Uterus (tissue), 4 donors: Measurements from ENCODE around the gene AMH. TPM values are rescaled to one million over a fixed set of nuclear protein-coding genes. Genes with fewer than 3 reads are reported as not detected.

Experiments used
- DNase-seq, 2 donors: peaks; one replicate each; pipeline ENCODE4 v3.0.0-alpha.2; 2019 to 2020
- H3K27ac ChIP-seq, 2 donors: fragments of 200-600 bp; sonication (generic); 1 replicate in 1 of 2; 2 replicates in 1 of 2; pipeline ENCODE4 v1.5.1; 2016 to 2018
- H3K27me3 ChIP-seq, 2 donors: fragments of 200-600 bp; sonication (generic); one replicate each; pipeline ENCODE4 v1.5.1; 2018 to 2019; ENCODE audit warnings: control low read depth in 1 of 2
- H3K36me3 ChIP-seq, 2 donors: fragments of 200-600 bp; sonication (generic); one replicate each; pipeline ENCODE4 v1.5.1; 2019; ENCODE audit warnings: control low read depth in 1 of 2
- H3K4me1 ChIP-seq, 2 donors: fragments of 200-600 bp; sonication (generic); one replicate each; pipeline ENCODE4 v1.5.1; 2018 to 2019; ENCODE audit warnings: control low read depth in 1 of 2
- H3K4me3 ChIP-seq, 2 donors: fragments of 200-600 bp; sonication (generic); 1 replicate in 1 of 2; 2 replicates in 1 of 2; pipeline ENCODE4 v1.5.1; 2018 to 2019; ENCODE audit warnings: mild to moderate bottlenecking in 1 of 2
- H3K9me3 ChIP-seq, 2 donors: fragments of 200-600 bp; sonication (generic); one replicate each; pipeline ENCODE4 v1.5.1; 2019; ENCODE audit warnings: control low read depth in 1 of 2
- CTCF ChIP-seq, 4 experiments: fragments of 200-600 bp in 2 of 4; fragments of 450-650 bp in 2 of 4; sonication (generic) in 2 of 4; IDR thresholded peaks; one replicate each; pipeline ENCODE4 v1.5.1; 2016 to 2019; ENCODE audit warnings: antibody characterized with exemption in 4 of 4, mild to moderate bottlenecking in 2 of 4, moderate library complexity in 1 of 4
- POLR2A ChIP-seq, 2 donors: fragments of 450-650 bp; IDR thresholded peaks; one replicate each; pipeline ENCODE4 v1.6.1; 2016; ENCODE audit warnings: antibody characterized with exemption in 2 of 2, mild to moderate bottlenecking in 1 of 2, moderate library complexity in 1 of 2
- intact Hi-C: fragments of 100-400 bp; cut with DNase I; formaldehyde crosslinking; loops from one replicate; pipeline ENCODE4 v1.15.1; 2023; ENCODE audit warnings: low total_unique reads
- total RNA-seq, 4 donors: library from RNA; depleted of rRNA in 3 of 4; stranded (reverse); fragments of >200 nt in 3 of 4; gene quantifications; one replicate each; pipeline versions ENCODE4 v1.1.0 to v1.2.4, GENCODE V29; 2014 to 2023
- donor health status: DM: yes; HTN: yes; CAD: no.

The AMH gene
- total RNA-seq, 4 donors from 2014 or later, result 0.35 to 3.5 TPM; not detected in 2

DNA sequence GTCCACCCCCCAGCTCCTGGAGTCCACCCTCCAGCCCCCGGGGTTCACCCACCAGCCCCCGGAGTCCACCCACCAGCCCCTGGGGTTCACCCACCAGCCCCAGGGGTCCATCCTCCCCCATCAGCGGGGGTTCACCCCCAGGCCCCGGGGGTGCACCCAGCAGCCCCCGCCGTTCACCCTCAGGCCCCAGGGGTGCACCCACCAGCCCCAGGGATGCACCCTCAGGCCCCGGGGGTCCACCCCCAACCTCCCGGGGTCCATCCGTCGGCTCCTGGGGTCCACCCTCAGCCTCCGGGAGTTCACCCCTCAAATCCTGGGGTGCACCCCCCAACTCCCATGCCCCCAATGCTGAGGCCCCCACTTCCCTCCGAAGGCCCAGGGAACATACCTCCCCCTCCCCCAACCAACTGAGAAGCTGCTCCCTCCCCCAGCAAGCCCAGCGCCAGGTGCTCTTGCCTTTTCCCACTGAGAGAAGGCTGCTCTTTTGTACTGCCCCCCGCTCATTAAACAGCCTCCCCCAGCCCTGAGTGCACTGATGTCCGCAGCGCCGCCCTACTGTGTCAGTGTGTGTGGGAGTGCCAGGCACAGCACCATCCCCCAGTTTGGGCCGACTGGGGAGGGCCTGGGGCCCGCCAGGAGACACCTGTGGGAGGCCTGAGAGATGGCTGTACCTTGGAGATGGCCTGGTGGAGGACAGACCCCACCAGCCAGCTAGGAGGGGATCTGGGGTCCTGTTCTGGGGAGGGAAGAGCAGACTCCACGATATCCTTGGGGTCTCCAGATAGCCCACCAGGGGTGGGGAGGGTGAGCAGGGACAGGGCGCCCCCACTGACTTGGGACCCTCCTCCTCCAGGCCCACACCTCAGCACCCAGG, 750 bp upstream of the AMH start:
- Histone ChIP-seq H3K4me3 (no peak overlapping the region), H3K9me3 (no peaks in the 10 kb centered on the region), H3K27me3 (peaks cover 0 to 25% of the 10 kb centered on the region in 2 donors), H3K4me1 (peaks cover 0 to 27% of the 10 kb centered on the region in 2 donors), H3K36me3 (no peaks in the 10 kb centered on the region), H3K27ac (no peak overlapping the region)
- TF ChIP-seq CTCF (IDR thresholded peaks at IDR 0.05) (no peak), POLR2A (IDR thresholded peaks at IDR 0.05) (no peak)
- intact Hi-C loops, result no loop called here
- DNase-seq, result no peak

DNA sequence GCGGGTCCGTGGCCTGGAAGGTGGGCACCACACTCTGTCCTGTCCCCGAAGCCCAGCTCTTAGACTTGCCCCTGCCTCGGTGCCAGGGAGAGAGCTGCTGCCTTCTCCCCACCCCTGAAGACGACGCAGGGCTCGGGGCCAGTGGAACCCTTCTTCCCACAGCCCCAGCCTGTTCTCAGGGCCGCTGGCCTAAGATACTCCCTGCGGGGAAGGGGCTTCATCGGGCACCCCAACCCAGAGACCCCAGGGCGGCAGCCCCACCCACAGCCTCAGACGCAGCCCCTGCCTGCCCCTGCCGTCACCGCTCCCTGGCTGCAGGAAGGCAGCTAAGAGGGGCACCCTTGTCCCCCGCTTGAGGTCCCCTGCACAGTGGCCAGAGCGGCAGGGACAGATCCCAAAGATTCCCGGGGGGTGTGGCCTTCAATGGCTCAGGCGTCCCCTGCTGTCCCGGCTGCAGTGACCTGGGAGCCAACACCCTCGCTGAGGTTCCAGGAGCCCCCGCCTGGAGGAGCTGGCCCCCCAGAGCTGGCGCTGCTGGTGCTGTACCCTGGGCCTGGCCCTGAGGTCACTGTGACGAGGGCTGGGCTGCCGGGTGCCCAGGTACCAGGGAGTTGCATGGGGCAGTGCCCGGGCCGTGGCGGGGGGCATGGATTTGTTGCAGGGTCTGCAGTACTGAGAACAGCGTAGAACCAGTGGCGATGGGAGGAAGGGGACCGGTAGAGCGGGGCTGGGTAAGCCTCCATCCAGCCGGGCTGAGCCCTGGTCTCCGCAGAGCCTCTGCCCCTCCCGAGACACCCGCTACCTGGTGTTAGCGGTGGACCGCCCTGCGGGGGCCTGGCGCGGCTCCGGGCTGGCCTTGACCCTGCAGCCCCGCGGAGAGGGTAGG, 1.0 kb downstream of the AMH start:
- Histone ChIP-seq H3K27ac (no peak overlapping the region), H3K36me3 (no peaks in the 10 kb centered on the region), H3K27me3 (peaks cover 0 to 25% of the 10 kb centered on the region in 2 donors), H3K4me3 (no peak overlapping the region), H3K4me1 (peaks cover 0 to 30% of the 10 kb centered on the region in 2 donors), H3K9me3 (no peaks in the 10 kb centered on the region)
- TF ChIP-seq POLR2A (IDR thresholded peaks at IDR 0.05) (no peak), CTCF (IDR thresholded peaks at IDR 0.05) (no peak)
- intact Hi-C loops, result no loop called here
- DNase-seq, result no peak

DNA sequence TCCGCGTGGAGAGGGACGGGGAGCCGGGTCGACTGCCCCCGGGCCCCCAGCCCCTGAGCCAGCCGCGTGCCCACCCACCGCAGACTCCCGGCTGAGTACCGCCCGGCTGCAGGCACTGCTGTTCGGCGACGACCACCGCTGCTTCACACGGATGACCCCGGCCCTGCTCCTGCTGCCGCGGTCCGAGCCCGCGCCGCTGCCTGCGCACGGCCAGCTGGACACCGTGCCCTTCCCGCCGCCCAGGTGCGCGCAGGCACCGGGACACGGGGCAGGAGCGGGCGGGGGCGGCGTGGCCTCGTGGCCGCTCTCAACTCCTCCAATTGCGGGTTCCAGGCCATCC, 1.6 kb downstream of the AMH start:
- Histone ChIP-seq H3K36me3 (no peaks in the 10 kb centered on the region), H3K27ac (no peak overlapping the region), H3K4me1 (peaks cover 0 to 30% of the 10 kb centered on the region in 2 donors), H3K4me3 (no peak overlapping the region), H3K27me3 (peaks cover 0 to 25% of the 10 kb centered on the region in 2 donors), H3K9me3 (no peaks in the 10 kb centered on the region)
- TF ChIP-seq POLR2A (IDR thresholded peaks at IDR 0.05) (no peak), CTCF (IDR thresholded peaks at IDR 0.05) (no peak)
- intact Hi-C loops, result no loop called here
- DNase-seq, result no peak

DNA sequence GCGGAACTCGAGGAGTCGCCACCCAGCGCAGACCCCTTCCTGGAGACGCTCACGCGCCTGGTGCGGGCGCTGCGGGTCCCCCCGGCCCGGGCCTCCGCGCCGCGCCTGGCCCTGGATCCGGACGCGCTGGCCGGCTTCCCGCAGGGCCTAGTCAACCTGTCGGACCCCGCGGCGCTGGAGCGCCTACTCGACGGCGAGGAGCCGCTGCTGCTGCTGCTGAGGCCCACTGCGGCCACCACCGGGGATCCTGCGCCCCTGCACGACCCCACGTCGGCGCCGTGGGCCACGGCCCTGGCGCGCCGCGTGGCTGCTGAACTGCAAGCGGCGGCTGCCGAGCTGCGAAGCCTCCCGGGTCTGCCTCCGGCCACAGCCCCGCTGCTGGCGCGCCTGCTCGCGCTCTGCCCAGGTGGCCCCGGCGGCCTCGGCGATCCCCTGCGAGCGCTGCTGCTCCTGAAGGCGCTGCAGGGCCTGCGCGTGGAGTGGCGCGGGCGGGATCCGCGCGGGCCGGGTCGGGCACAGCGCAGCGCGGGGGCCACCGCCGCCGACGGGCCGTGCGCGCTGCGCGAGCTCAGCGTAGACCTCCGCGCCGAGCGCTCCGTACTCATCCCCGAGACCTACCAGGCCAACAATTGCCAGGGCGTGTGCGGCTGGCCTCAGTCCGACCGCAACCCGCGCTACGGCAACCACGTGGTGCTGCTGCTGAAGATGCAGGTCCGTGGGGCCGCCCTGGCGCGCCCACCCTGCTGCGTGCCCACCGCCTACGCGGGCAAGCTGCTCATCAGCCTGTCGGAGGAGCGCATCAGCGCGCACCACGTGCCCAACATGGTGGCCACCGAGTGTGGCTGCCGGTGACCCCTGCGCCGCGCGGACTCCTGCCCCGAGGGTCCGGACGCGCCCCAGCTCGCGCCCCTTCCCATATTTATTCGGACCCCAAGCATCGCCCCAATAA, 2.3 kb downstream of the AMH start:
- H3K9me3 ChIP-seq, result no peaks in the 10 kb centered on the region
- no peak for TF ChIP-seq POLR2A (IDR thresholded peaks at IDR 0.05)
- no peak for TF ChIP-seq CTCF (IDR thresholded peaks at IDR 0.05)
- H3K4me3 ChIP-seq, result no peak overlapping the region
- H3K27ac ChIP-seq, result no peak overlapping the region
- peaks cover 0 to 30% of the 10 kb centered on the region in 2 donors for H3K4me1 ChIP-seq
- no peak for DNase-seq
- peaks cover 0 to 25% of the 10 kb centered on the region in 2 donors for H3K27me3 ChIP-seq
- no peaks in the 10 kb centered on the region for H3K36me3 ChIP-seq
- intact Hi-C loops, result no loop called here
